Ovary (tissue), 3 donors: ENCODE data around the gene MCU.

Experiments used
- CTCF ChIP-seq, 3 donors: fragments of 450-650 bp in 2 of 3; fragments of 200-600 bp in 1 of 3; IDR thresholded peaks; one replicate each; pipeline versions ENCODE4 v1.5.1 to v1.8.0; 2016 to 2022; ENCODE audit warnings: antibody characterized with exemption in 3 of 3, mild to moderate bottlenecking in 1 of 3
- EP300 ChIP-seq: sonication (generic); formaldehyde crosslinking; IDR thresholded peaks from one replicate; pipeline ENCODE4 v1.6.1; 2017; ENCODE audit warnings: antibody characterized with exemption
- POLR2A ChIP-seq: fragments of 450-650 bp; IDR thresholded peaks from one replicate; pipeline ENCODE4 v1.6.1; 2017; ENCODE audit warnings: antibody characterized with exemption, mild to moderate bottlenecking, moderate library complexity
- donor health status: DM: no; HTN: no; CAD: no.

- TF ChIP-seq CTCF (IDR thresholded peaks at IDR 0.05): no peak
- no peak for TF ChIP-seq EP300
- TF ChIP-seq POLR2A: no peak
These were observed 220.8 kb downstream of the MCU start for GRCh38 chr10:72912736-72913135.
